K562 (cell line): ENCODE results near the gene TRABD2B. TPM values are rescaled to one million over a fixed set of nuclear protein-coding genes. Genes with fewer than 3 reads are reported as not detected.

ENCODE experiments used
- E2F6 ChIP-seq, 2 experiments: IDR thresholded peaks; 2 replicates each; pipeline ENCODE4 v1.6.1; 2011; ENCODE audit warnings: borderline replicate concordance in 1 of 2, control low read depth in 1 of 2, low read depth in 1 of 2, low read length in 1 of 2, mild to moderate bottlenecking in 1 of 2, mixed read lengths in 1 of 2, moderate library complexity in 1 of 2; ENCODE audit not compliant: insufficient read depth in 1 of 2, insufficient read length in 1 of 2, poor library complexity in 1 of 2, severe bottlenecking in 1 of 2; ENCODE audit errors: extremely low read depth in 1 of 2
- ETS1 ChIP-seq: conservative IDR thresholded peaks from 2 replicates; pipeline ENCODE4 v1.6.1; 2011; ENCODE audit warnings: low read depth, mild to moderate bottlenecking, low read length; ENCODE audit not compliant: control insufficient read depth
- FOXP1 ChIP-seq: sonication (generic); formaldehyde crosslinking; IDR thresholded peaks from 2 replicates; pipeline ENCODE4 v1.8.0; 2022; ENCODE audit warnings: mild to moderate bottlenecking, missing genetic modification reagents
- RBM17 ChIP-seq: fragments of 200-400 bp; formaldehyde crosslinking; IDR thresholded peaks from 2 replicates; pipeline ENCODE4 v1.6.1; 2017; ENCODE audit warnings: low read depth, mild to moderate bottlenecking, low read length, borderline replicate concordance
- SLC30A9 ChIP-seq: fragments of 250-450 bp; sonication (Bioruptor Pico); IDR thresholded peaks from 2 replicates; pipeline ENCODE4 v1.8.0; 2022; ENCODE audit warnings: mild to moderate bottlenecking, moderate library complexity
- WHSC1 ChIP-seq: IDR thresholded peaks from one replicate; pipeline ENCODE4 v1.6.1; 2012; ENCODE audit warnings: low read length, control low read depth, inconsistent platforms
- ZBTB2 ChIP-seq: fragments of 450-650 bp; IDR thresholded peaks from 2 replicates; pipeline ENCODE4 v1.6.1; 2016; ENCODE audit warnings: antibody characterized with exemption
- ZNF134 ChIP-seq: fragments of 250-450 bp; sonication (Bioruptor Pico); conservative IDR thresholded peaks from 2 replicates; pipeline ENCODE4 v1.4.0; 2020
- ZNF282 ChIP-seq: sonication (generic); formaldehyde crosslinking; IDR thresholded peaks from 2 replicates; pipeline ENCODE4 v1.8.1; 2023; ENCODE audit warnings: missing genetic modification reagents
- ZNF586 ChIP-seq: fragments of 450-650 bp; formaldehyde crosslinking; conservative IDR thresholded peaks from 2 replicates; pipeline ENCODE4 v1.4.0; 2020; ENCODE audit warnings: mild to moderate bottlenecking, moderate library complexity
- polyA plus RNA-seq, 8 experiments: library from polyadenylated mRNA; depleted of rRNA in 4 of 8; stranded (reverse) in 5 of 8; unstranded in 3 of 8; fragments of >200 nt; fragmentation: Nextera tagmentation in 2 of 8; fragmentation: Illumina TruSeq in 1 of 8; extraction: Ambion mirVana in 2 of 8; extraction: Trizol in 1 of 8; gene quantifications; 2 replicates each; pipeline versions ENCODE4 v1.2.1 to v1.2.3, GENCODE V29; 2011 to 2014; ENCODE audit warnings: inconsistent platforms in 1 of 8, missing spikeins in 1 of 8
- total RNA-seq, 7 experiments: library from RNA; depleted of rRNA in 6 of 7; stranded (reverse); fragments of >200 nt in 6 of 7; fragmentation: Illumina TruSeq in 2 of 7; extraction: Trizol in 2 of 7; gene quantifications; 2 replicates each; pipeline versions ENCODE4 v1.2.1 to v1.2.3, GENCODE V29; 2011 to 2021; ENCODE audit warnings: low replicate concordance in 1 of 7
- TF ChIP-seq, protein P1 (sequence below): fragments of 250-450 bp; sonication (Bioruptor Pico); IDR thresholded peaks from 2 replicates; pipeline ENCODE4 v1.4.0; 2020; ENCODE audit warnings: mild to moderate bottlenecking

Gene TRABD2B
- total and polyA plus RNA-seq, 9 of the 15 experiments (the other 6 are each of a cell fraction or from before 2014, with no cell fraction given) = not detected

DNA sequence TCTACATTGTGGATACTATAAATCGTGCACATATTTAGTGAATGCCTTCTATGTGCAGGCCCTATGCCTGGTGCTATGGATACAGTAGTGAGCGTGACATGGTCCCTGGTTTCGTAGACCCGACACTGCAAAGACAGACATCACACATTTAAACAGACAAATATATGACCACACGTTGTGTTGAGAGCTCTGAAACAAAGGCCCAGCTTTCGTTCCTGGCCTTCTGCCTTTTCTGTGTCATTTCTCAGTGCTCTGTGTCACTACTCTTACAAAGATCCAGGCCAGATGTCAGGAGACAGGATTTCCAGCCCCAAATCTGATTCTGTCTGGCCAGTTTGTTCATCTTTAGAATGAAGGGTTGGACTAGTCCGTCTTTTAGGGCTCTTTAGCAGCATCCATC, 19.3 kb upstream of the TRABD2B start (continued):
- TF ChIP-seq, protein P1, sequence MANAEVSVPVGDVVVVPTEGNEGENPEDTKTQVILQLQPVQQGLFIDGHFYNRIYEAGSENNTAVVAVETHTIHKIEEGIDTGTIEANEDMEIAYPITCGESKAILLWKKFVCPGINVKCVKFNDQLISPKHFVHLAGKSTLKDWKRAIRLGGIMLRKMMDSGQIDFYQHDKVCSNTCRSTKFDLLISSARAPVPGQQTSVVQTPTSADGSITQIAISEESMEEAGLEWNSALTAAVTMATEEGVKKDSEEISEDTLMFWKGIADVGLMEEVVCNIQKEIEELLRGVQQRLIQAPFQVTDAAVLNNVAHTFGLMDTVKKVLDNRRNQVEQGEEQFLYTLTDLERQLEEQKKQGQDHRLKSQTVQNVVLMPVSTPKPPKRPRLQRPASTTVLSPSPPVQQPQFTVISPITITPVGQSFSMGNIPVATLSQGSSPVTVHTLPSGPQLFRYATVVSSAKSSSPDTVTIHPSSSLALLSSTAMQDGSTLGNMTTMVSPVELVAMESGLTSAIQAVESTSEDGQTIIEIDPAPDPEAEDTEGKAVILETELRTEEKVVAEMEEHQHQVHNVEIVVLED = no peak
- TF ChIP-seq RBM17 (no peak), ZNF586 (CRISPR knock-in tag) (no peak), ZNF282 (CRISPR knock-in tag) (no peak), FOXP1 (CRISPR knock-in tag) (no peak), E2F6 (IDR thresholded peaks at IDR 0.05; ENCODE audit: borderline replicate concordance in 1 of 2, extremely low read depth in 1 of 2, insufficient read depth in 1 of 2, insufficient read length in 1 of 2, low read depth in 1 of 2, low read length in 1 of 2, poor library complexity in 1 of 2, severe bottlenecking in 1 of 2) (no peak), ETS1 (no peak), SLC30A9 (CRISPR knock-in tag) (no peak), ZNF134 (CRISPR knock-in tag) (no peak), WHSC1 (no peak), ZBTB2 (no peak)
- TF ChIP-seq, all 486 proteins: peak for 0
